Adipose tissue (tissue), 3 donors: ENCODE measurements around the gene SHOC2. TPM values are rescaled to one million over a fixed set of nuclear protein-coding genes. Genes with fewer than 3 reads are reported as not detected.

ENCODE experiments used
- H3K27ac ChIP-seq: one replicate; pipeline ENCODE4 v1.5.1; 2013; ENCODE audit warnings: low read depth, low read length
- WGBS, 3 donors: extraction: QIAGEN DNeasy Blood & Tissue Kit; methylation state at CpG; one replicate each; pipeline ENCODE4 v1.1.7; 2013; 5-methylcytosine and 5-hydroxymethylcytosine counted together
- polyA plus RNA-seq, 3 donors: library from polyadenylated mRNA; stranded (reverse); fragments of 200-250 nt; gene quantifications; one replicate each; pipeline ENCODE4 v1.2.3, GENCODE V29; 2013
- donor health status: healthy with polysubstance abuse.
- donor health status: Bipolar disorder and iron deficiency.
- donor health status: healthy.

Gene SHOC2
- polyA plus RNA-seq, 3 donors: 10.3 to 28.5 (median 28.3) TPM

GRCh38 chr10:110931769-110932381, 12.5 kb downstream of the SHOC2 start:
- WGBS, 3 donors: 42 to 48% (median 42%) methylated on average over 1 of the region's 1 CpG

GRCh38 chr10:110932505-110933180, 13.2 kb downstream of the SHOC2 start:
- 17 to 65% (median 63%) methylated on average over 1 of the region's 1 CpG for WGBS, 3 donors
- no peak overlapping the region for H3K27ac ChIP-seq

More at GRCh38 chr10:110931769-110932381, 12.5 kb downstream of the SHOC2 start:
- H3K27ac ChIP-seq: no peak overlapping the region

- WGBS, 3 donors: 97 to 98% (median 98%) methylated on average over 18 of the region's 18 CpGs
- H3K27ac ChIP-seq: no peak overlapping the region
Measured at GRCh38 chr10:110936757-110937156, 17.4 kb downstream of the SHOC2 start.

GRCh38 chr10:110939419-110939818, 20.0 kb downstream of the SHOC2 start:
- WGBS, 3 donors: 96 to 97% (median 96%) methylated on average over 4 of the region's 4 CpGs
- H3K27ac ChIP-seq: no peak overlapping the region

DNA sequence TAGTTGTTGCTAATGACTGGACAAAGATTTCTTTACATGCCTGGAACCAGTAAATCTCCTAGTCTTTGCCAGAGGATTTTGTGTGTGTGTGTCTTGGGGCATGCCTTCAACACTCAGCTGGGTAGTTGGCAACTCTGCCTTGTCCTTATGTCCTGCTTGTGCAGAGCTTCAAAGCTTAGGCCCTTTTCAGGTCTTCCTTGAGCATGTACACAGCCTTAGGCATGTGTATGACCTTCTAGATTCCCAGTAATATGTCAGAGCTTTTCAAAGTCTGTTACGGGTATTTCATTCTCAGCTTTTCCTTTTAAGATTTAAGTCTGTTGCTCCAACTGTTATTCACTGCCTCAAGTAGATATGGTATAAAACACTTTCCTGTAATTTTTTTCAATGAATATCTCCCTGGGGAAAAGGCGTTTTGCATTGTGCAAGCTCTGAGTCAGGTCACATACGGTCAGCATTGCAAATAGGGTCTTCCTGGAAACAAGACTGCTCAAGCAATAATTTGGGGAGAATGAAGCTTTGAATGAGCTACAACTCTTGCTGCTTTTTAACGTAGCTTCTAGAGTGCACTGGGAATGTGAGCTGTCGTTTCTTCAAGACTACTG, 25.5 kb downstream of the SHOC2 start:
- 27 to 69% (median 33%) methylated on average over 5 of the region's 5 CpGs for WGBS, 3 donors
- no peak overlapping the region for H3K27ac ChIP-seq

GRCh38 chr10:110946496-110946895, 27.1 kb downstream of the SHOC2 start:
- no peak overlapping the region for H3K27ac ChIP-seq
- WGBS, 3 donors: 88 to 97% (median 96%) methylated on average over 1 of the region's 1 CpG

- WGBS, 3 donors: 71 to 81% (median 81%) methylated on average over 4 of the region's 4 CpGs
- no peak overlapping the region for H3K27ac ChIP-seq
Measured at GRCh38 chr10:110947061-110947595, 27.7 kb downstream of the SHOC2 start.

DNA sequence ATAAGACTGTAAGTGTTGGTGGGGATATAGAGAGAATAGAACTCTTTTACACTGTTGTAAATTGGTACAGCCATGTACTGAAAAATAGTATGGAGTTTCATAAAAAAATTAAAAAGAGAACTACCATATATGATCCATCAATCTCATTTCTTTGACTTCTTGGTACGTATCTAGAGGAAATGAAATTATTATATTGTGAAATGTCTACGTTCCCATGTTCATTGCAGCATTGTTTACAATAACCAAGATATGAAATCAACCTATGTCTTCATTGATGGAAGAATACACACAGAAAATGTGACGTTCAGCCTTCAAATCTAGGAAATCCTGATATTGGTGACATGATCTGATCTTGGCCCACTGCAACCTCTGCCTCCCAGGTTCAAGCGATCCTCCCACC, 32.0 kb downstream of the SHOC2 start:
- 77 to 86% (median 80%) methylated on average over 4 of the region's 4 CpGs for WGBS, 3 donors
- no peak overlapping the region for H3K27ac ChIP-seq

GRCh38 chr10:110957606-110958005, 38.2 kb downstream of the SHOC2 start:
- WGBS, 3 donors: 65 to 83% (median 74%) methylated on average over 1 of the region's 1 CpG
- H3K27ac ChIP-seq: no peak overlapping the region

- H3K27ac ChIP-seq: no peak overlapping the region
- WGBS, 3 donors: 24 to 49% (median 48%) methylated on average over 4 of the region's 4 CpGs
Measured at GRCh38 chr10:110959379-110960332, 40.3 kb downstream of the SHOC2 start.

DNA sequence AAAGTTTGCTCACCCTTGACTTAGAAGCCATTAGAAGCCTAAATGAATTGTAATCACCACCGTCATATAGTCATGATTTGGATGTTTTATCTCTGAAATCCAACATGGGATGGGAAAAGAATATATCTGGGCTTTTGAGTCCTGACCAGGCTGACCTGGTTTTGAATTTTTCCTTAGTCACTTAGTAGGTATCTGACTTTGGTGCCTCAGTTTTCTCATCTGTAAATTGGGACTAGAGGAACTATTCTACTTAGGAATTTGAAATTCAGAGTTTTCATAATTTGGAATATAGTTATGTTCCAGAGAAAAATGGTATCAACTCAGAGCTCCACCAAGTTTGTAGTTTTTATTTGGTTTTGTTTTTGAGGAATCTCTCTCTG, 40.9 kb downstream of the SHOC2 start:
- no peak overlapping the region for H3K27ac ChIP-seq
- 47 to 97% (median 94%) methylated on average over 1 of the region's 1 CpG for WGBS, 3 donors

DNA sequence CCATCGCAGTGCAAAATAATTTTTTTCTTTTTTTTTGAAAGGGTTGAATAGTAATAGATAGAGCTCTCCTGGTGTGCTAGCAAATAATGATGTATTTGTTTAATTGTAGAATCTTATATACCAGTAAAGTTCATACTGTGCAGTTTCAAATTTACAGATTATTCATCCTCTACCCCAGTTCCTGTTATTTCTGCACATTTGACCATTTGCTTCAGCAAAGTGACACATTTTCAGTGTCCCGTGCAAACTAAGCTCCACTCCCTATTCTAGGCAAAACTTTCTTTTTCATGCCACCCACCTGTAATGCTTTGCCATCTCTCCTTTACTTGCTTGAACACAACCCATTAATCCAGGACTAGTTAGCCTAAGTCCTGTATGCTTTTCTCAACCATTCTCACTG, 43.0 kb downstream of the SHOC2 start:
- no peak overlapping the region for H3K27ac ChIP-seq
- 75 to 90% (median 88%) methylated on average over 2 of the region's 2 CpGs for WGBS, 3 donors

DNA sequence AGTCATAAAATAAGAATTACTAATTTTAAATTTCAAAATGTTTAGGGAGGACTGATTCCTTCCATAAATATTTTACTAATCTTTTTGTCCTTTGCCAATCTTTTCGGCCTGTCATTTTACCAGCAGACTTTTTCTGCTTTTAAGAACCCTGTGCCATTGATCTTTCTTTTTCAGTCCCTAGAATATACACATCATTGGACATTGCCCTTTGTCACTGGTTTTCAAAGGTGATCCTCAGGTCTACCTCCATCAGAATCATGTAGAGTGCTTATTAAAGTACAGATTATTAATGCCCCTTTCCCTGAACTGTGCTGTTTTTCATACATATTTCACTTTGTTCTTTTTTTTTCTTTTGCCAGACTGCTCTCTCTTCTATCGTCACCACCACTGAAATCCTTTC, 43.8 kb downstream of the SHOC2 start:
- WGBS, 3 donors: 48 to 87% (median 81%) methylated on average over 2 of the region's 2 CpGs
- H3K27ac ChIP-seq: no peak overlapping the region

- no peak overlapping the region for H3K27ac ChIP-seq
- 92 to 97% (median 97%) methylated on average over 5 of the region's 5 CpGs for WGBS, 3 donors
Measured at GRCh38 chr10:110964681-110965080, 45.3 kb downstream of the SHOC2 start.

DNA sequence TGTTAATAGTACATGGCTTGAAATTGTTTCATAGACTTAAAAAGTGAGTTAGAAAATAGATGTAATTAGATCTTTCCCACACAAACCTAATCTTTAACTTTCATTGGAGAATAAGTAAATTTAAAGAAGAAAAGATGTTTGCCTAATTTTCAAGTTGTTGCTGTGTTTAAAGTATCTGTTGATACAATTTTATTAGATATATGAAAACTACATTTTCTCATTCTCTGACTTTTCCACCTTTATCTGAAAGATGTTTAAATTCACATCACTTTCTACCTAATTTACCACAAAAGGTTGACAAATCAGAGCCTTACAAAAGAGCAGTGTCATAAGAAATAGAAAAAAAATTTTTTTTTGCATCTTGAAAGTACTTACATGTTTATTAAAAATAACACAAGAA, 45.8 kb downstream of the SHOC2 start:
- no peak overlapping the region for H3K27ac ChIP-seq

GRCh38 chr10:110966146-110966545, 46.7 kb downstream of the SHOC2 start:
- no peak overlapping the region for H3K27ac ChIP-seq
- 88 to 97% (median 90%) methylated on average over 1 of the region's 1 CpG for WGBS, 3 donors

GRCh38 chr10:110967009-110967630, 47.7 kb downstream of the SHOC2 start:
- H3K27ac ChIP-seq: no peak overlapping the region
- WGBS, 3 donors: 71 to 83% (median 74%) methylated on average over 3 of the region's 3 CpGs

GRCh38 chr10:110967645-110968044, 48.2 kb downstream of the SHOC2 start:
- H3K27ac ChIP-seq: no peak overlapping the region
- WGBS, 3 donors: 0% methylated on average over 1 of the region's 1 CpG
